ENCODE data around the gene ACOT11.

The ACOT11 gene

GRCh38 chr1:54537611-54538010 is 10.4 kb upstream of the ACOT11 start:
- no peak for DNase-seq

- no peak for DNase-seq
Observed at GRCh38 chr1:54538538-54538937, 9.5 kb upstream of the ACOT11 start.

GRCh38 chr1:54540582-54541295 is 7.3 kb upstream of the ACOT11 start:
- DNase-seq: no peak

GRCh38 chr1:54542120-54542961 is 5.7 kb upstream of the ACOT11 start:
- DNase-seq: peak in 35 of 56 donors; percentile 13 to 70 (median 27)

GRCh38 chr1:54542962-54543539 is 5.0 kb upstream of the ACOT11 start:
- DNase-seq: no peak

- no peak for DNase-seq
Observed at GRCh38 chr1:54543729-54544496, 4.1 kb upstream of the ACOT11 start.

- no peak for DNase-seq
Observed at GRCh38 chr1:54545916-54546635, 2.0 kb upstream of the ACOT11 start.

GRCh38 chr1:54546651-54547401 is 1.2 kb upstream of the ACOT11 start:
- DNase-seq: no peak

- peak in 9 of 56 donors; percentile 13 to 56 (median 25) for DNase-seq
Observed at GRCh38 chr1:54548389-54549044, 489 bp downstream of the ACOT11 start.

- peak in 13 of 56 donors; percentile 8 to 39 (median 20) for DNase-seq
Observed at GRCh38 chr1:54549181-54549924, 1.3 kb downstream of the ACOT11 start.

- no peak for DNase-seq
Observed at GRCh38 chr1:54551891-54552290, 3.9 kb downstream of the ACOT11 start.

GRCh38 chr1:54553602-54554313 is 5.7 kb downstream of the ACOT11 start:
- DNase-seq: no peak

- DNase-seq: no peak
Observed at GRCh38 chr1:54556110-54556509, 8.1 kb downstream of the ACOT11 start.

- DNase-seq: no peak
Observed at GRCh38 chr1:54557671-54558355, 9.8 kb downstream of the ACOT11 start.

- DNase-seq: no peak
Observed at GRCh38 chr1:54558434-54559030, 10.5 kb downstream of the ACOT11 start.

- no peak for DNase-seq
Observed at GRCh38 chr1:54559111-54559548, 11.1 kb downstream of the ACOT11 start.

- DNase-seq: no peak
Observed at GRCh38 chr1:54559771-54560231, 11.8 kb downstream of the ACOT11 start.
